ENCODE measurements around the gene TFEC.

The TFEC gene

GRCh38 chr7:115995701-115996100 is 34.9 kb downstream of the TFEC start:
- DNase-seq (ENCODE audit: low read depth in 1 of 2, low spot score in 1 of 2) = no peak

- DNase-seq (ENCODE audit: low read depth in 1 of 2, low spot score in 1 of 2) = no peak
Observed at GRCh38 chr7:115988401-115988800, 42.2 kb downstream of the TFEC start.

GRCh38 chr7:115987486-115987885 is 43.1 kb downstream of the TFEC start:
- DNase-seq (ENCODE audit: low read depth in 1 of 2, low spot score in 1 of 2) = no peak

- DNase-seq (ENCODE audit: low read depth in 1 of 2, low spot score in 1 of 2) = no peak
Observed at GRCh38 chr7:115984105-115984504, 46.5 kb downstream of the TFEC start.

GRCh38 chr7:115980159-115980558 is 50.4 kb downstream of the TFEC start:
- no peak for DNase-seq (ENCODE audit: low read depth in 1 of 2, low spot score in 1 of 2)

- no peak for DNase-seq (ENCODE audit: low read depth in 1 of 2, low spot score in 1 of 2)
Observed at GRCh38 chr7:115976651-115977050, 53.9 kb downstream of the TFEC start.

GRCh38 chr7:115975766-115976165 is 54.8 kb downstream of the TFEC start:
- no peak for DNase-seq (ENCODE audit: low read depth in 1 of 2, low spot score in 1 of 2)

- no peak for DNase-seq (ENCODE audit: low read depth in 1 of 2, low spot score in 1 of 2)
Observed at GRCh38 chr7:115973406-115973805, 57.2 kb downstream of the TFEC start.

- DNase-seq (ENCODE audit: low read depth in 1 of 2, low spot score in 1 of 2) = no peak
Observed at GRCh38 chr7:115971506-115971905, 59.1 kb downstream of the TFEC start.

GRCh38 chr7:115968596-115968995 is 62.0 kb downstream of the TFEC start:
- DNase-seq (ENCODE audit: low read depth in 1 of 2, low spot score in 1 of 2) = no peak

GRCh38 chr7:115968171-115968570 is 62.4 kb downstream of the TFEC start:
- no peak for DNase-seq (ENCODE audit: low read depth in 1 of 2, low spot score in 1 of 2)

GRCh38 chr7:115965796-115966475 is 64.6 kb downstream of the TFEC start:
- DNase-seq (ENCODE audit: low read depth in 1 of 2, low spot score in 1 of 2) = no peak

GRCh38 chr7:115965236-115965635 is 65.3 kb downstream of the TFEC start:
- DNase-seq (ENCODE audit: low read depth in 1 of 2, low spot score in 1 of 2) = no peak

- DNase-seq (ENCODE audit: low read depth in 1 of 2, low spot score in 1 of 2) = no peak
Observed at GRCh38 chr7:115964799-115965198, 65.8 kb downstream of the TFEC start.

- no peak for DNase-seq (ENCODE audit: low read depth in 1 of 2, low spot score in 1 of 2)
Observed at GRCh38 chr7:115962340-115962739, 68.2 kb downstream of the TFEC start.

GRCh38 chr7:115953592-115954255 is 76.8 kb downstream of the TFEC start:
- DNase-seq (ENCODE audit: low read depth in 1 of 2, low spot score in 1 of 2) = no peak

- DNase-seq (ENCODE audit: low read depth in 1 of 2, low spot score in 1 of 2) = no peak
Observed at GRCh38 chr7:115952832-115953231, 77.7 kb downstream of the TFEC start.

GRCh38 chr7:115951547-115951946 is 79.0 kb downstream of the TFEC start:
- no peak for DNase-seq (ENCODE audit: low read depth in 1 of 2, low spot score in 1 of 2)

GRCh38 chr7:115941703-115942268 is 88.8 kb downstream of the TFEC start:
- DNase-seq (ENCODE audit: low read depth in 1 of 2, low spot score in 1 of 2) = no peak

- DNase-seq (ENCODE audit: low read depth in 1 of 2, low spot score in 1 of 2) = no peak
Observed at GRCh38 chr7:115940460-115941060, 90.0 kb downstream of the TFEC start.

GRCh38 chr7:115937960-115938359 is 92.6 kb downstream of the TFEC start:
- no peak for DNase-seq (ENCODE audit: low read depth in 1 of 2, low spot score in 1 of 2)

- no peak for DNase-seq (ENCODE audit: low read depth in 1 of 2, low spot score in 1 of 2)
Observed at GRCh38 chr7:115933471-115933870, 97.1 kb downstream of the TFEC start.
